OCI-LY3 (cell line): ENCODE data around the gene RFX3.

Source experiments
- EZH2phosphoT487 ChIP-seq: fragments of 200-600 bp; shearing (Covaris generic); IDR thresholded peaks from 2 replicates; pipeline ENCODE4 v1.6.1; 2018; ENCODE audit warnings: antibody characterized with exemption, mixed run types, low read depth
- TF ChIP-seq, protein P1 (sequence below): fragments of 200-600, 300-600 bp; sonication (generic); IDR thresholded peaks from 2 replicates; pipeline ENCODE4 v1.5.1; 2014; ENCODE audit warnings: antibody characterized with exemption, low read length, low read depth

DNA sequence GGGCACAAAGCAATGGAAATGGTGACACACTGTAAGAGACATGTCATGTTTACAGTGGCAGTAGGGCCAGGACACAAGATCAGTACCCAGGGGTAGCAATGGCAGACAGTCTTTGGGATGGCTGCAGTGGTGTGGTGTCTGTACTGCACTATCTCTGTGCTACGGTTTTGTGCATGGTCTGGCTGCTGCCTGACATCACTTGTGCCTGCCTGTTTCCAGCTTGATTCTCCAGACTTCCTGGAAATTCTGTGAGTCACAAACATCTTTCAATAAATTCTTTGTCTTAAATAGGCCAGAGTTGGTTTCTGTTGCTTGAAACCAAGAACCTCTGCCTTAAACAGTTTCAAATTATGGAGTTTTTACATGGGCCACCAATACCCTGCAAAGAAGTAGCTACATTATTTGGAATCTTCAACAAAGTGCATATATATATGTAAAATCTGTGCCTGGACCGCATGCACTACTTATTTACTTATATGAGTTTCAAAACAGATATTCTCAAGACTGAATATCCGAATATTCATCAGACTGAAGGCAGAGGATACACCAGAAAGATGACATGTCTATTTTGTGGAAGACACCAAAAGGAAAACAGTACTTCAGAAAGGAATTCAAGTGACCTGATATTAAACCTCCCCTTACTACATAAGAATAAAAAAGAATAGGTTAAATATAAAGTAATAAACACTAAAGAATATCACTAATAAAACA is 188.1 kb downstream of the RFX3 start:
- TF ChIP-seq, protein P1, sequence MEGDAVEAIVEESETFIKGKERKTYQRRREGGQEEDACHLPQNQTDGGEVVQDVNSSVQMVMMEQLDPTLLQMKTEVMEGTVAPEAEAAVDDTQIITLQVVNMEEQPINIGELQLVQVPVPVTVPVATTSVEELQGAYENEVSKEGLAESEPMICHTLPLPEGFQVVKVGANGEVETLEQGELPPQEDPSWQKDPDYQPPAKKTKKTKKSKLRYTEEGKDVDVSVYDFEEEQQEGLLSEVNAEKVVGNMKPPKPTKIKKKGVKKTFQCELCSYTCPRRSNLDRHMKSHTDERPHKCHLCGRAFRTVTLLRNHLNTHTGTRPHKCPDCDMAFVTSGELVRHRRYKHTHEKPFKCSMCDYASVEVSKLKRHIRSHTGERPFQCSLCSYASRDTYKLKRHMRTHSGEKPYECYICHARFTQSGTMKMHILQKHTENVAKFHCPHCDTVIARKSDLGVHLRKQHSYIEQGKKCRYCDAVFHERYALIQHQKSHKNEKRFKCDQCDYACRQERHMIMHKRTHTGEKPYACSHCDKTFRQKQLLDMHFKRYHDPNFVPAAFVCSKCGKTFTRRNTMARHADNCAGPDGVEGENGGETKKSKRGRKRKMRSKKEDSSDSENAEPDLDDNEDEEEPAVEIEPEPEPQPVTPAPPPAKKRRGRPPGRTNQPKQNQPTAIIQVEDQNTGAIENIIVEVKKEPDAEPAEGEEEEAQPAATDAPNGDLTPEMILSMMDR: no peak
- TF ChIP-seq EZH2phosphoT487: no peak
